Glutamatergic neuron (in vitro differentiated cells): Measurements from ENCODE around the gene PRR14L. TPM values are rescaled to one million over a fixed set of nuclear protein-coding genes. Genes with fewer than 3 reads are reported as not detected.
"Not testable (repeated sequence)": the region's sequence is repeated elsewhere in the genome, so short reads cannot be mapped to it uniquely, and the experiment has no call there.

Source experiments
- DNase-seq: peaks from one replicate; pipeline ENCODE4 v3.0.0; 2022
- H3K27ac Mint-ChIP-seq: one replicate; pipeline ENCODE4 v1.8.0; 2020; ENCODE audit warnings: mild to moderate bottlenecking, mixed read lengths, inconsistent platforms; ENCODE audit not compliant: unreplicated experiment
- H3K27me3 Mint-ChIP-seq: one replicate; pipeline ENCODE4 v1.8.0; 2020; ENCODE audit warnings: mild to moderate bottlenecking, moderate library complexity, mixed read lengths, inconsistent platforms; ENCODE audit not compliant: unreplicated experiment
- H3K36me3 Mint-ChIP-seq: one replicate; pipeline ENCODE4 v1.8.0; 2020; ENCODE audit warnings: mild to moderate bottlenecking, mixed read lengths, inconsistent platforms; ENCODE audit not compliant: unreplicated experiment
- H3K4me1 Mint-ChIP-seq: one replicate; pipeline ENCODE4 v1.8.0; 2020; ENCODE audit warnings: mild to moderate bottlenecking, low read depth, mixed read lengths, inconsistent platforms; ENCODE audit not compliant: unreplicated experiment
- H3K4me3 Mint-ChIP-seq: one replicate; pipeline ENCODE4 v1.8.0; 2020; ENCODE audit warnings: mild to moderate bottlenecking, mixed read lengths, inconsistent platforms; ENCODE audit not compliant: unreplicated experiment
- H3K9me3 Mint-ChIP-seq: one replicate; pipeline ENCODE4 v1.8.0; 2020; ENCODE audit warnings: mild to moderate bottlenecking, moderate library complexity, mixed read lengths, inconsistent platforms; ENCODE audit not compliant: unreplicated experiment
- CTCF ChIP-seq: fragments of 200-600 bp; sonication (generic); IDR thresholded peaks from one replicate; pipeline ENCODE4 v1.5.0; 2021; ENCODE audit not compliant: partially characterized antibody, unreplicated experiment
- total RNA-seq: library from RNA; stranded (reverse); fragmentation: NEBNext Ultra II Directional; extraction: Animal tissue kit (Norgen Biotek cat#: 25700); gene quantifications from one replicate; pipeline ENCODE4 v1.2.1, GENCODE V29; 2021; ENCODE audit not compliant: unreplicated experiment

Gene PRR14L
- total RNA-seq, 1 donor from 2014 or later: 104 TPM

GRCh38 chr22:31773416-31773815 lies 23.5 kb upstream of the PRR14L start:
- Mint-ChIP-seq H3K4me1 (no peaks in the 10 kb centered on the region), H3K27ac (no peak overlapping the region), H3K36me3 (no peaks in the 10 kb centered on the region), H3K9me3 (no peaks in the 10 kb centered on the region), H3K27me3 (no peaks in the 10 kb centered on the region), H3K4me3 (no peak overlapping the region)
- DNase-seq: no peak
- no peak for TF ChIP-seq CTCF

- no peak for DNase-seq
- Mint-ChIP-seq H3K36me3 (no peaks in the 10 kb centered on the region), H3K27ac (no peak overlapping the region), H3K27me3 (no peaks in the 10 kb centered on the region), H3K9me3 (no peaks in the 10 kb centered on the region), H3K4me3 (no peak overlapping the region), H3K4me1 (no peaks in the 10 kb centered on the region)
- no peak for TF ChIP-seq CTCF
Observed at GRCh38 chr22:31768422-31769059, 18.6 kb upstream of the PRR14L start.

- Mint-ChIP-seq H3K9me3 (peaks cover 2% of the 10 kb centered on the region), H3K27me3 (no peaks in the 10 kb centered on the region), H3K4me1 (no peaks in the 10 kb centered on the region), H3K27ac (no peak overlapping the region), H3K36me3 (no peaks in the 10 kb centered on the region), H3K4me3 (no peak overlapping the region)
- DNase-seq: no peak
- no peak for TF ChIP-seq CTCF
Observed at GRCh38 chr22:31764785-31765184, 14.9 kb upstream of the PRR14L start.

GRCh38 chr22:31758860-31759259 lies 8.9 kb upstream of the PRR14L start:
- DNase-seq, H3K27ac Mint-ChIP-seq, H3K4me1 Mint-ChIP-seq, H3K36me3 Mint-ChIP-seq, H3K4me3 Mint-ChIP-seq, H3K9me3 Mint-ChIP-seq, H3K27me3 Mint-ChIP-seq: not testable (repeated sequence)

DNA sequence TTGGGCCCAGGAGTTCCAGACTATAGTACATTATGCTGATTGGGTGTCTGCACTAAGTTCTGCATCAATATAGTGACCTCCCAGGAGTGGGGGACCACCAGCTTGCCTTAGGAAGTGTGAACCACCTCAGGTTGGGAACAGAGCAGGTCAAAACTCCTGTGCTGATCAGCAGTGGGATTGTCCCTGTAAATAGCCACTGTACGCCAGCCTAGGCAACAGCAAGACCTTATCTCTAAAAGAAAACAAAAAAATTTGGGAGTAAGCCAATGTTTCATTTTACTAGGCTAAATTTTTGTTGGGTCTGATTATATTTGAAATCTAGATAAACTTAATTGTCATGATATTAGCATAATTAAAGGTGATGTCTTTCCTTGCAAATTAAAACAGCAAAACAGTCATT lies 7.3 kb upstream of the PRR14L start:
- Mint-ChIP-seq H3K4me3 (no peak overlapping the region), H3K36me3 (no peaks in the 10 kb centered on the region), H3K9me3 (peaks cover 4% of the 10 kb centered on the region), H3K27ac (no peak overlapping the region), H3K4me1 (peaks cover 4% of the 10 kb centered on the region), H3K27me3 (no peaks in the 10 kb centered on the region)
- no peak for TF ChIP-seq CTCF
- no peak for DNase-seq
